HepG2 (cell line): Measurements from ENCODE around the gene RNU5B-1. TPM values are rescaled to one million over a fixed set of nuclear protein-coding genes. Genes with fewer than 3 reads are reported as not detected.

Experiments
- CC2D1A ChIP-seq: sonication (generic); formaldehyde crosslinking; IDR thresholded peaks from 2 replicates; pipeline ENCODE4 v1.8.1; 2023; ENCODE audit warnings: mild to moderate bottlenecking, missing genetic modification reagents
- DDIT3 ChIP-seq: sonication (generic); formaldehyde crosslinking; IDR thresholded peaks from 2 replicates; pipeline ENCODE4 v1.4.0; 2020; ENCODE audit warnings: mild to moderate bottlenecking, missing genetic modification reagents
- MXI1 ChIP-seq: IDR thresholded peaks from 3 replicates; pipeline ENCODE4 v1.6.1; 2012; ENCODE audit warnings: low read depth, low read length, inconsistent platforms, borderline replicate concordance
- PHF20 ChIP-seq: sonication (generic); formaldehyde crosslinking; IDR thresholded peaks from 2 replicates; pipeline ENCODE4 v1.5.0; 2020; ENCODE audit warnings: mild to moderate bottlenecking, missing genetic modification reagents
- PREB ChIP-seq: sonication (generic); formaldehyde crosslinking; IDR thresholded peaks from 2 replicates; pipeline ENCODE4 v1.4.0; 2020; ENCODE audit warnings: missing genetic modification reagents
- RARA ChIP-seq: IDR thresholded peaks from 2 replicates; pipeline ENCODE4 v1.6.1; 2016; ENCODE audit warnings: missing genetic modification reagents, missing compliant biosample characterization
- SKIL ChIP-seq: sonication (generic); formaldehyde crosslinking; IDR thresholded peaks from 2 replicates; pipeline ENCODE4 v1.8.0; 2022; ENCODE audit warnings: missing genetic modification reagents, mild to moderate bottlenecking, moderate library complexity, borderline replicate concordance
- SUZ12 ChIP-seq: fragments of 150-350 bp; IDR thresholded peaks from 2 replicates; pipeline ENCODE4 v1.6.1; 2014; ENCODE audit warnings: low read depth, low read length
- UBTF ChIP-seq: sonication (generic); formaldehyde crosslinking; IDR thresholded peaks from 2 replicates; pipeline ENCODE4 v1.4.0; 2020; ENCODE audit warnings: mild to moderate bottlenecking, missing genetic modification reagents
- ZBTB38 ChIP-seq: sonication (generic); formaldehyde crosslinking; IDR thresholded peaks from 2 replicates; pipeline ENCODE4 v1.5.1; 2020; ENCODE audit warnings: mild to moderate bottlenecking, missing genetic modification reagents
- ZNF280D ChIP-seq: sonication (generic); formaldehyde crosslinking; IDR thresholded peaks from 2 replicates; pipeline ENCODE4 v1.5.1; 2020; ENCODE audit warnings: mild to moderate bottlenecking, missing genetic modification reagents
- ZNF282 ChIP-seq: fragments of 450-650 bp; IDR thresholded peaks from 2 replicates; pipeline ENCODE4 v1.6.1; 2018; ENCODE audit not compliant: partially characterized antibody
- ZNF331 ChIP-seq: sonication (generic); formaldehyde crosslinking; IDR thresholded peaks from 2 replicates; pipeline ENCODE4 v1.4.0; 2020; ENCODE audit warnings: missing genetic modification reagents
- ZNF431 ChIP-seq: sonication (generic); formaldehyde crosslinking; IDR thresholded peaks from 2 replicates; pipeline ENCODE4 v1.9.0; 2022; ENCODE audit warnings: missing genetic modification reagents, low read depth, mild to moderate bottlenecking, borderline replicate concordance
- ZNF546 ChIP-seq: sonication (generic); formaldehyde crosslinking; conservative IDR thresholded peaks from 2 replicates; pipeline ENCODE4 v1.8.1; 2023; ENCODE audit warnings: mild to moderate bottlenecking, missing genetic modification reagents
- ZNF770 ChIP-seq: sonication (generic); formaldehyde crosslinking; IDR thresholded peaks from 2 replicates; pipeline ENCODE4 v1.5.0; 2020; ENCODE audit warnings: mild to moderate bottlenecking, missing genetic modification reagents
- polyA plus RNA-seq, 8 experiments: library from polyadenylated mRNA; depleted of rRNA in 3 of 8; stranded (reverse) in 7 of 8; unstranded in 1 of 8; fragments of >200 nt; fragmentation: Illumina TruSeq in 4 of 8; extraction: Trizol in 4 of 8; gene quantifications; 2 replicates each; pipeline versions ENCODE4 v1.2.1 to v1.2.3, GENCODE V29; 2011 to 2016; ENCODE audit warnings: low read depth in 4 of 8, missing spikeins in 1 of 8, mixed read lengths in 1 of 8; ENCODE audit not compliant: insufficient read depth in 1 of 8
- total RNA-seq, 5 experiments: library from RNA; depleted of rRNA; stranded (reverse); fragments of >200 nt; fragmentation: Illumina TruSeq; extraction: Trizol; gene quantifications; 2 replicates each; pipeline ENCODE4 v1.2.3, GENCODE V29; 2016; ENCODE audit warnings: low read depth in 1 of 5

RNU5B-1 gene
- total and polyA plus RNA-seq, 2 of the 13 experiments (the other 11 are each of a cell fraction or from before 2014, with no cell fraction given) = 1,646 TPM; not detected in 1

- TF ChIP-seq ZNF331 (peak; percentile 61), PREB (no peak), CC2D1A (peak; percentile 94; the same call in 1 of the 2 replicates), ZNF282 (no peak), DDIT3 (CRISPR knock-in tag) (peak; percentile 73; the same call in 1 of the 2 replicates), ZBTB38 (CRISPR knock-in tag) (no peak), SUZ12 (peak; percentile 68), ZNF280D (CRISPR knock-in tag) (peak; percentile 46; the same call in 1 of the 2 replicates), UBTF (CRISPR knock-in tag) (peak; percentile 61), ZNF770 (CRISPR knock-in tag) (0 out of 2 replicates have a peak, but pooled peaks have one; percentile 26), ZNF546 (CRISPR knock-in tag) (no peak), ZNF431 (CRISPR knock-in tag) (no peak), SKIL (no peak; the same call in 1 of the 2 replicates), MXI1 (no peak; the same call in 1 of the 3 replicates), RARA (peak; percentile 38; the same call in 1 of the 2 replicates), PHF20 (0 out of 2 replicates have a peak, but pooled peaks have one; percentile 22)
These were observed at the start of gene RNU5B-1 (continued) for GRCh38 chr15:65304381-65305149.
